GM10266 (cell line): Measurements from ENCODE around the gene PSMC6.

Experiments
- DNase-seq: peaks from one replicate; pipeline ENCODE4 v3.0.0; 2012; ENCODE audit errors: extremely low spot score
- CTCF ChIP-seq: IDR thresholded peaks from 2 replicates; pipeline ENCODE4 v1.5.1; 2012; ENCODE audit warnings: mild to moderate bottlenecking, low read depth; ENCODE audit not compliant: control insufficient read depth, insufficient read depth; ENCODE audit errors: missing control alignments

PSMC6 gene

GRCh38 chr14:52706724-52707706, at the start of gene PSMC6:
Gene PSMC6 (plus strand): TSS chr14:52707200. CDS start chr14:52707220, 20 bp downstream.
- TF ChIP-seq CTCF = no peak
- peak; percentile 91 for DNase-seq

- no peak for TF ChIP-seq CTCF
- DNase-seq = no peak
Measured at GRCh38 chr14:52660325-52660724, 46.7 kb upstream of the PSMC6 start.

GRCh38 chr14:52660832-52661231, 46.2 kb upstream of the PSMC6 start:
- no peak for TF ChIP-seq CTCF

GRCh38 chr14:52661314-52661713, 45.7 kb upstream of the PSMC6 start:
- TF ChIP-seq CTCF = no peak
- DNase-seq = no peak

More at GRCh38 chr14:52660832-52661231, 46.2 kb upstream of the PSMC6 start:
- DNase-seq = no peak

GRCh38 chr14:52663850-52664249, 43.1 kb upstream of the PSMC6 start:
- TF ChIP-seq CTCF = no peak
- DNase-seq = no peak

- no peak for DNase-seq
- TF ChIP-seq CTCF = no peak
Measured at GRCh38 chr14:52678591-52678990, 28.4 kb upstream of the PSMC6 start.

- no peak for TF ChIP-seq CTCF
- DNase-seq = no peak
Measured at GRCh38 chr14:52683985-52684520, 22.9 kb upstream of the PSMC6 start.
